ENCODE data around the gene ROS1.

Gene ROS1

DNA sequence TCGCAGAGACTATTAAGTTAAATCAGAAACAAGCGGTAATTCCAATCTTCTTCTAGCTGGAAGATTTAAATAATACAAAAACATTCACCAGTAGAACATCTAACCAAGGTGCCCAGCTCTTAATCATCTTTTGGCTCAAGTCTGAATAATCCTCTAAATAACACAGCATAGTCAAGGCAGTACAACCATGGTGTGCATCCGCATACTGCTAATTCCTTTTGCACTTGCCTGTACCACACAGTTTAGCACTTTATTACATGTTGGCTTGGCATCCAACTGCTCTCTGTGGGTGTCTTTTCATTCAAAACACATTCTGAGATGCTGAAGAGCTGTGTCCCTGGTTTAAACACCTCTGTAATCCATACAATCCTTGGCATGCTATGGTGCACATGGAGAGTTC lies 118.1 kb downstream of the ROS1 start:
- no peak for DNase-seq

DNA sequence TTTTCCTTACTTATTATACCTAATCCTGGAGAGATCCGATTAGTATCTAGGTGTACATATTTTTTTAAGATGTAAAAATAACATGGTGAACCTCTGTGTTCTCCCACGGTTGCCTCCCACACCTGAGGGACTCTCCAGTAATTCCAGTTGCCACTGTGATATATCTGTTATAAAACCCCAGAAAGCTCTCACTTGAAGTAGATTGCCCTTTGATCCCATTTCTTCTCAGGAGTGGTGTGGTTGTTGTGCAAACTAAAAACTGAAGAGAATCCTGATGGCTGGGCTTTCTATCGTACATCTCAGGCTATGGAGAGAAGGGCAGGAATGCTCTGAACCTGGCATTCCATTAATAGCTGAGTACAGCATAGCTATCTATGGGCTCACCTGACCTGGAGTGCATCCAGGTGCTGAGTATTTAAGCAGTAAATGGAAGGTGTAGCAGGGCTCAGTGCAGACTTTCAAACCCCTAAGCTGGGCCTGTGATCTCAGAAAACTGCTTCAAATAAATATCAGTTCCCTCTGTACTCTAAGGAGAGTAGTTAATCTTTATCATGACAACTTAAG lies 119.4 kb downstream of the ROS1 start:
- no peak for DNase-seq

DNA sequence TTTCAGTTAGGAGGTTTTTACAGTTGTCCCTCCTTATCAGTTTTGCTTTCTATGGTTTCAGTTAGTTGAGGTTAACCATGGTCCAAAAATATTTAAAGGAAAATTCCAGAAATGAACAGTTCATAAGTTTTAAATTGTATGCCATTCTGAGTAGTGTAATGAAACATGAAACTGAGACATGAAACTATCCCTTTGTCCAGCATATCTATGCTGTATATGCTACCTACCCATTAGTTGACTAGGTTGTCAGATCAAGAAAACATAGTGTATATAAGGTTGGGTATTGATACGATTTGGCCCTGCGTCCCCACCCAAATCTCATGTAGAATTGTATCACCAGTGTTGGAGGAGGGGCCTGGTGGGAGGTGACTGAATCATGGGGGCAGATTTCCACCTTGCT lies 121.3 kb downstream of the ROS1 start:
- no peak for DNase-seq

DNA sequence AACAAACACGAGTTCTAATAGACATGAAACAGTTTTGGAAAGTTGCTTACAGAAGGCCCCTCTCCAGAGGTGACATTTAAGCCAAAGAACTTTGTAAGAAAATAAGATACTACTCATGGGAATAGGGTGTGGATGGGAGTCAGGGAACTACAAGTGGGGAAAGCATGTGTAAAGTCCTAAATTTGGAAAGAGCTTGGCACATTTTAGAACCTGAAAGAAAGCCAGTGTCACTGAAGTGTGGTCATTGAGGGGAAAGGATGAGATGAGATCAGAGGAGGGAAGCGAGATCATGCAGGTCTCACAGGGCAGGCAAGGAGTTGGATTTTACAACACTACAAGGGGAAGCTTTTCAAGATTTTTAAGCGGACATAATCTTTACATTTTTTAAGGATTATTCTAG lies 122.4 kb downstream of the ROS1 start:
- no peak for DNase-seq

DNA sequence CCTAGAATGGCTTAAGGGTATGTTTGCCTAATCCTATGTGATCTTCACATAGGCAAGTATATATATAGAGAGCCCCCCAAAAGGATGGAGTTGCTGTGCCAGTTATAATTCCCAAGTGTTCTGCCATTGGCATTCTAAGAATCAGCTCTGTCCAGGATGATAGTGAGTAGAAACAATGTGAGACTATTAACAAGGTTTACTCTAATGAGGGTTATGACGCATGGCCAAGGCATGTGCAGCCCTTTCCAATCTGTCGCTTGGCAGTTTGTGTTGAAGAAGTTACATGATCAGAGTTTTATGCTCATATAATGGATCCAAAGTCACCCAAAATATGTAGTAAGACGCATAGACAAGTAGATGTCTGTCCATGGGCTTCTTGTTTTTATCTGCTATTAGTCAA lies 126.8 kb downstream of the ROS1 start:
- no peak for DNase-seq

DNA sequence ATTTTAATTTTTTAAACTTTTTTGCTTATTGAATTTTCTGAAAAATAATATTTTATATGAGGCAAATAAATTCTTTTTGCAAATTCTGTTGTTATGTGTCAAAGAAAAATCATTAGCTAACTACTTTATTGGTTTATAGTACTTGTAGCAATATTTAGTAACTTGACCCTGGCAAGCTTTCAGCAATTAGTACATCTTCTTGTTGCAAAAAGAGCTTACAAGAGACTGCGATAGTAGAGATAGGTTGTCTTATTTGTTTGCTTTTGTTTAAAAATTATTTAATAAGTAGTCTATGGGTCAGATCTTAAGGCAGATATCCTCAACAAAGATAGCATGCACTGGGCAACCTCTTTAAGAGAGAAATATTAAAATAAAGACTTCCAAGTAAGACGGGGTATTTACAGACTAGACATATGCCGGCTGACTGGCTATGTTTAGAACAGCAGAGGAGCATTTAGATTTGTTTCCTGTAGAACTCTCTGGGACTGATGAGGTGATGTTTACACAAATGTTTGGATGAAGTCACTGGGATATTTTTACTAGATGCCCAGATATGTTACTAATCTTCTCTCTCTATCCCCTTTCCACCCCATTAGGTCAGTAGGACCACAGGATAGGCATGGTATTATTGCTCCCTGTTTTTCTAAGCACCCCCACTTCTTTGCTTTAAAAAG lies 135.4 kb downstream of the ROS1 start:
- DNase-seq, result no peak

DNA sequence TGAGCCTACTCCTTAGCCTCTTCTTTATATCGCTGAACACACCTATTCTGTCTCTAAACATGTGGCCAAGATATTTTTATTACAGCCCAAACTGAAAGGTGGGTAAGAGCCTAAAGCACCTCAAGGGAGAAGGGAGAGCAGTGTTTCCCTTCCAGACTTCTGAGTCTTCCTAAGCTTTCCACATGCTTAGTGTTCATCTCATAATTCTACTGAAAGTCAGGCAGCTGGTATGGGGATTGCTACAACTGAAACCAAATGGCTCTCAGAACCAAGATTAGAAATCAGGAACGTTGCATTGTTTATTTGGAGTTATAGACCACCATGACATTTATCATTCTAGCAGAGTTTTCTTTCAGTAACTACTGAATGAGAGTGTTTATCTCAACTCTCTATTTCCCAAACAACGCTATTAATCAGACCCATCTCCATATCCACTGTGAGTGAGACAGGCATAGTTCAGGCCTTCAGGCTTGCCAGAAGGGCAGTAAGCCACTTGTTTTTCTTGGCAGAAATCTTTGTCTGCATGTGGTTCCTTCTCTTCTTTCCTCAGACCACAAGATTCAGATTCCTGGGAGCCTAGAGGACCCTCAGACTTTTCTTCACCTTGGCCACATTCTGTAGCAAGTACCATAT lies 137.5 kb downstream of the ROS1 start:
- DNase-seq, result no peak

DNA sequence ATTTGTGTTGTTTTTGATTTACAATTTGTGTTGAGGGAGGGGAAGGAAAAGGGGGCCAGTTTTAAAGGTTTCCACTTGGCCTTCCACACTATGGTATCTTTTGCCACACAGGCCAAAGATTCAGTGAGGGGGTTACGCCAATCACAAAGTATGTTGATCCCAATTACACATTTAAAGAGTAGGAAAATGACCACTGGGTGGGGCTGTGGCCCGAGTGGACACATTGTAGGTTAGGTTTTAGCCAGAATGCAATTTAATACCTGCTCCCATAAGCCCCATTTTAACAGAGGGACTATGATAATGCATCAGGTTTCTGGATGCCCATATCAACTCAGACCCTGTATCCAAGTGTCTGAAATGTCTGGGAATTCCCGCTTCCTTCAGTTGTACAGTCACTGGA lies 144.8 kb downstream of the ROS1 start:
- DNase-seq, result no peak

DNA sequence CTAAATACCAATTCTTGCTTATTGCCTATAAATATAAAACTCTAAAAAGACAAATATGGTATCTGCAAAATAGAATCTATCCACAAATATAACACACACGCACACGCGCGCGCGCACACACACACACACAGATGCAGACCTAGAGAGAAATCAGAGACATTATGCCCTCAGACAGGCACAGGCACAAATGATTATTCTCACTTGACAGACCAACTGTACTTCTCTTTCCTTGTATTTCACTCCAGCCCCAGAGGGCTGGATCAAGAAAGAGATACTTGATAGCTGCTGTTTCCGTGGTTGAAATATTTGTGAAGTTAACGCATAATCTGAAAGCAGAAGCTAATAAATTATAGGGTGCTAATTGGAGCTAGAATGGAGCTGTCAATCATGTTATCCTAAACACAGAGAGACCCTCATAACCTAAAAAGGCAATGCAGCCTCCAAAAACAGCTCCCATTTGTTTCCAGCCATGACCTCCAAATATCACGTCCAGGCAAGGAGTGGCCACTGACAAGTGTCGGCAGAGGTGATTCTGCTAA lies 148.9 kb downstream of the ROS1 start:
- DNase-seq, result no peak

DNA sequence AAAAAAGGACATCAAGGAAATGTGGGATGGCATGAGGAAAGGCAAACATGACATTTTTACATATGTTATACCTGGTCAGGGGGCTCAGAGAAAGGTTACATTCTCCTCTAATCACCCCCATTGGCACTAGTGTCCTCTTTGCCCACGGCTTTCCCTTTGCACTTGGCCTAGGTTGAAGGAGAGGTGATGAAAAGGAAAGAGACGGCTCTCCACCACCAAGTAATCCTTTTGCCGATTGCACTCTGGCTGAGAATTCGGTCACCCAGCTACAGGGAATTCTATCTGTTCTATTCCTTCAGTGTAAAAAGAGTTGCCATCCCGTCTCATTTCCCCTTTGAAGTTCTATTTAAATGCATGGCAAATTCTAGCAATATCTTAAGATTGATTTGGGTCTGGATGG lies 150.0 kb downstream of the ROS1 start:
- no peak for DNase-seq

DNA sequence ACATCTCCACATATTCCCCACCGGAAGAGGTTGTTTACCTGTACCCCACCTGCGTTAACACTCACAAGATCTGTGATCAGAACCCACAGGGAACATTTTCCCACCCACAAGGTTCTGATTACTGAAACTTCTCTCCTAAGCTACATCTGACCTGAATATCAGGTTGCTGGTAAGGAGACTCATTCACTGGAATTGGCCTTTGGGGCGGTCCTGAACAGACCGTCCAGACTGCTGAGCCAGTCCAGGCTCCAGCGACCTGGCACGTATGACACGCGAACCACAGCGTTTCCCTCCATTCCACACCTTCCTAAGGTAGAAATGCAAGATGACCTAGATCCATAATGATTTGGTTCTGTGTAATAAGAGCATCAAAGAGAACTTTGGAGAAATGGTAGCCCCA lies 150.5 kb downstream of the ROS1 start:
- DNase-seq, result no peak

DNA sequence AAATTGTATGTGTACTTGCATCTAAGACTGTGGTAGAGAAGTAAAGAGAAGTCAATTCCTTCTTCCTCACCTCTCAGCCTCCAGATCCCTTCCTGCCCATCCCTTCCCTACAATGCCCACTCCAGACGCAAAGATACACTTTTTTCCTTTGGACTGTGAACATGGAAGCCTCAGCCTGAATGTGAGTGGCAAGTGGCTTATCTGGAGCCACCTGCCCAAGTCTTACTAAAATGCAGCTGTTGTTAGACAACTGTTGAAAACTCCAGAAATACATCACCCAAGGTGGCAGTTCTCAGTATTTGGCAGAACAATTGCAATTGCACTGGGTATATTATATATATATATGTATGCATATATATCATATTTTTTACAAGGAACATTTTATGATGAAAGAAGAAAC lies 152.9 kb downstream of the ROS1 start:
- DNase-seq, result peak; percentile 36

DNA sequence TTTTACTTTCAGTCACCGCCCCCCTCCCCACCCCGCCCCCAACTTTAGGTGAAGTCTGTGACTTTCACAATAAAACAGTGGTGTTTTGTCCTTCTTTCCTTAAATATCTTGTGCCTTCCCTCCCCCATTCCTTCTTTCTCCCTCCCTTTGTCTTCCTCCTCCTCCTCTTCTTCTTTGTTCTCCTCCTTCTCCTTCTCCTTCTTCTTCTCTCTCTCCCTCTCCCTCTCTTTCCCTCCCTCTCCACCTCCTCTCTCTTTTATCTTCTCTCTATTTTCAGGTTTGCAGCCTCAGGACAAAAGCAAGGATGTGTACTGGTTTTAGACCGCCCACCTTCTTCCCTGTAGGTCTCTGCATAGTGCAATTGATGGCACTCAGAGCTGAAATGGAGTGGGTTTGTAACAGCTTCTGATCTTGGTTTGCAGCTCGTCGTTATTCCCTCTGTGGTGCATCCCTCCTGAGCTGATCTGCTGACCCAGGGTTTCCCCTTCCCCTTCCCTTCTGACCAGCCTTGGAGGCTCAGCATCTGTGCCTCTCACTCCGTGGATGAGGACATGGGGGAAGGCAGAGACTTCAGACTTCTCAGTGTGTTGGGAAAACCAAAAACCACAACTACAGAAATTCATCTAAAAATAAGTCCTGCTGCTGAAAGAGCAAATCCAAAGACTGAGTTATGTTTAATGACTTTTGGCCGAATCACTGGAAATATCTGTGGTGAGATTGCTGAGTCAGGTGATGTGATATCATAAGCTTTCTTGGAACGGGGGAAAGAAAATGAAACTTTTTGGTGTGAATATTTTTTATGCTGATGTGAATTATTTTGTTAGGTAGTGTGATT lies 153.5 kb downstream of the ROS1 start:
- no peak for DNase-seq

DNA sequence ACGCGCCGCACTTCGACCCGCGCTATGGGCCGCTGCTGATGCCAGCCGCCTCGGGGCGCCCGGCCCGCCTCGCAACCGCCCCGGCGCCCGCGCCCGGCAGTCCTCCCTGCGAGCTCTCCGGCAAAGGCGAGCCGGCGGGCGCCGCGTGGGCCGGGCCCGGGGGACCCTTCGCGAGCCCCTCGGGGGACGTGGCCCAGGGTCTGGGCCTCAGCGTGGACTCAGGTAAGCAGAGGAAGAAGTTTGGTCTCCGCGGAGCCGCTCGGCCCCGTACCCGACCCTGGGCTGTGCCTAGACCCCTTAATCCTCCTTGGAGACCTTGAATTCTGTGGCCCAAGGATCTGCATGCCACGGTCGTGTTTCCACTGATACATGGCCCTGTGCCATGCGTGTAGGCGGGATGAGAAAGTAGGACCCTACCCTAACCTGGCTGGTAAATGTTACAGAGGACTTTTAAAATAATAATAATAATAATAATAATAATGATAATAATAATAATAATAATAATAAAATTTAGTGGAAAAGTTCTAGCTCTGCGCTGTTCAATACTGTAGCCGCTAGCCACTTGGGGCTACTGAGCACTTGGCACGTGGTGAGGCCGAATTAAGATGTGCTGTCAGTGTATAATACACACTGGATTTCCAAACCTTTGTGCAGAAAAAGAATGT lies 154.8 kb downstream of the ROS1 start:
- DNase-seq, result no peak

DNA sequence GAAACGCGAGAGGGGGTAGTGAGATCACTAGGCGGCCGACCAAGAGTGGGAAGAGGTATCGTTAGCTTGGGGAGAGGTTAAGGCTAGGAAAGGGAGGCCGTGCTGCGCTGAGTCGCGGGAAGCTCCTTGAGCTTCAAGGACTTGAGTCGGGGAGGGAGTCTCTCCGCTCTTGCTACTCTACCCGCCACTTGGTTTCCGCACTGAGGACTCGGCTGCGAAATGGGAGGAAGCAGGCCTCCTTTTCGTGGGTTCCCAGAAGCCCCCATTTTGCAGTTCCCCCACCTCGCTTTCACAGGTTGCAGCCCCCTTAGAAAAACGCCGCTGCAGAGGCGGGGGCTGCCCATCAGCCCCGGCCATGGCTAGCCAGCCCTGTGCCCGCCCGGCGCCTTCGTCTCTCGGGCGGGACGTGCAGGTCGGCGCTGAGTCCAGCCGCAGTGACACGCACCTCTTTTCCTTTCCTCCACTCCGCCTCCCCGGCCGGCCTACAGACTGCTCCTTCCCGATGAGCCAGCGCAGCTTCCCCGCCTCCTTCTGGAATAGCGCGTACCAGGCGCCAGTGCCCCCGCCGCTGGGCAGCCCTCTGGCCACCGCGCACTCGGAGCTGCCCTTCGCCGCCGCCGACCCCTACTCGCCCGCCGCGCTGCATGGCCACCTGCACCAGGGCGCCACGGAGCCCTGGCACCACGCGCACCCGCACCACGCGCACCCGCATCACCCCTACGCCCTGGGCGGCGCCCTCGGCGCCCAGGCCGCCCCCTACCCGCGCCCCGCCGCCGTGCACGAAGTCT lies 155.5 kb downstream of the ROS1 start:
- DNase-seq, result peak; percentile 45

DNA sequence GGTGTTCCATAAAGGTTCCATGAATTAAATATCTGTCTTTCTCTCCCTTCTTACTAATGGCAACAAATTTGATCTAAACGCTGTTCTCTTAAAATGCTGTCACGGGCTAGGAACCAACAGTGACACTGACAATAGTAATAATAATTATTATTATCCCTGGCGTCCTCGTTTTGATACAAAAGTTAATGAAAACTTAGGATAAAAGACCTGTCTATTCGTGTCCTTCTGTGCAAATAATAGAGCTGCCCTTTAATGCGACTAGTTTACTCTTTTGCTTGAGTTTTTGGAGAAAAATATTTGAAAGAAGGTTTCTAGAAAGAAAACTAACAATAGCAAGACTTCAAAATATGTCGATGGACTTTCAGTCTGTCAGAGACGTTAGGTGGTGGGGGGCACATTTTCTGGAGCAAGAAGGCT lies 156.1 kb downstream of the ROS1 start:
- DNase-seq, result no peak

DNA sequence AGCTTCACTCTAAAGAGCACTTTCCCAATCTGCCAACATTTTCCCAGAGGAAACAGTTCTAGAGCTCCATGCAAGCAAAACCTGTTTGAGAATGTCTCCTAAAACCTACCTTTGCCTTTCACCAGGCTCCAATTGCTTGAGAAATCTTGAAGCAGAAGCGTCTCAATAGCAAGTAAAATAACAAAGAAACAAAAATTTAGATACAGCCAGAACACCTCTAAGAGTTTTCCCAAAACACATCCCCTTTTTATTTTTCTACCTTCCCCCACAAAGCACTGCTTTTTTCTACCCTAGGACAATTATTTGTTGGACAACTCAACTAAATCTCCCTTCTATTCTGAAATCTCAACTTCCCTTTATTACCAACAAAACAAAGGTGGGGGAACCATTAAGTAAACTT lies 156.8 kb downstream of the ROS1 start:
- no peak for DNase-seq

DNA sequence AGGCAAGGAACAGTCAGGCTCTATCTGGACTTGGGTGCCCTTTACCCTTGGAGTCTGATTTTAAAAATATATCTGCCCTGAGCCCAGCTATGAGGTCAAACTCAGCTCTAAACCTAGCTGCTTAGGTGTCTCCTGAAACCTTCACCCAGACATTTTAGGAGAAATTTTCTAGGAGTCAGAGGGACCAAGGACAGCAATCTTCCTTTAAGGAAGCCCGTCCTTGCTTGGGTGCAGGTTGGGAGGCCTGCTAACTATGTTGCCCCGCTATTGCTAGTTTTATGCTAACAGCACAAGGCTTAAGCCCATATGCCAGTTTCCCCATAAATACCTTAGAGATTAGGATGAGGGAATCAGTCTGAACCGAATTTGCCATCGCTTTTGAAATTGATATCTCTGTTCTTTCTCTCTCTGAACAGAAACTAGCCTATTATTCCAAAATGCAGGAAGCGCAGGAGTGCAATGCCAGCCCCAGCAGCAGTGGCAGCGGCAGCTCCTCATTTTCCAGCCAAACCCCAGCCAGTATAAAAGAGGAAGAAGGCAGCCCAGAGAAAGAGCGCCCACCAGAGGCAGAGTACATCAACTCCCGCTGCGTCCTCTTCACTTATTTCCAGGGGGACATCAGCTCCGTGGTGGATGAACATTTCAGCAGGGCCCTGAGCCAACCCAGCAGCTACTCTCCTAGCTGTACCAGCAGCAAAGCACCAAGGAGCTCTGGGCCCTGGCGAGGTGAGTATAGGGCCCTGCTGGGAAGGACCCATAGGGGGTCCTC lies 157.8 kb downstream of the ROS1 start:
- peak; percentile 66 for DNase-seq

DNA sequence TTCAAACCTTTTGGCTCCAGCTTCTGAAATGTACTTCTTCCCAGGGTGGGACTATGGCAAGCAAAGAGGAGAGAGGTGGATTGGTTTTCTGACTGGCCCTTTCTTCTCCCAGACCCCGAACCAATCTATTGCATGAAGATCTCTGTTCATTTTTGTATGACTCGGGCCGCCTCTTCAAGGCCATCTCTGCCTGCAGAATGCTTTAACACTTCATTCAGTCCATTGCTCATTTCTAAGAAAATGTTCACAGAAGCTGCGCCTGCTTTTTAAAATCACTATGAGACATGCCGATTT lies 158.7 kb downstream of the ROS1 start:
- DNase-seq, result no peak

DNA sequence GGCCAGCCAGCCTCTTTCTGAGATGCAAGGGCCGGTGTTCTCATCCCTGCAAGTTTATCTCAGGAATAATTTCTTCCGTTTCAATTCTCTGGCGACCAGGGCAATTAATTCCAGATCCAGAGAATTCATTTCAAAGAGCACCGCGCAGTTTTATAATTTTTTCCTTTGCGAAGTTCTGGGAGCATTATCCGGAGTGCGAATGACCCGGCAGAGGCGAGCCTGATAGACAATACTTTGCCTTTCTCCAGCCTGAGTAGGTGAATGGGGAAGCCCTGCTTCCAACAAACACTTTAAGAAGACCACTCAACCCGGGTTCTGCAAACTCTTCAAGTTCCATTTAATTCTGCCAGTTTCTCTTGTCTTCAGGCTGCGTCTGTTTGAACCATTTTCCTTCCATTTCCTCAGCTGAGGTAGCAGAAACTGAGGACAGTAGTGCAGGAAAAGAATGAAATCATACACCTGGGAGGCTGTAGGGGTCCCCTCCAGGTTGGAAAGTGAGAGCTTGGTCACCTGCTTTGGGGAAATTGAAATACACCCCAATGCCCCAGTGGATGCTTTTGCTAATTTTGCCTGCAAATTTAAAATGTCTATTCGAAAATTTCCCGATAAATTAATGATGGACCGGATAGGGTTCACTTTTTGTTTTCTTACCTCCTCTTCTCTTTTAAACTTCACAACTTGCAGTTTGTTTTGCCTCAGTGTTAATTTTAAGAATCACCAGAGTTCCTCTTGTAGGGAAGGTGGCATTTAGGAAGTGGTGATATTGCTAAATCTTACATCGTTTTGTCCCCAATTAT lies 159.3 kb downstream of the ROS1 start:
- DNase-seq, result no peak

All from right hindlimb (tissue), 1 donor.